MG63 (cell line): Measurements from ENCODE around the gene KLRC4. TPM values are rescaled to one million over a fixed set of nuclear protein-coding genes. Genes with fewer than 3 reads are reported as not detected.

Source experiments
- DNase-seq: peaks from one replicate; pipeline ENCODE4 v3.0.0-alpha.2; 2020
- H3K27me3 ChIP-seq: fragments of 250-450 bp; sonication (Bioruptor Pico); 2 replicates; pipeline ENCODE4 v1.5.1; 2020; ENCODE audit warnings: mild to moderate bottlenecking, moderate library complexity
- H3K36me3 ChIP-seq: fragments of 250-450 bp; sonication (Bioruptor Pico); 2 replicates; pipeline ENCODE4 v1.5.1; 2020; ENCODE audit warnings: mild to moderate bottlenecking, moderate library complexity
- H3K4me3 ChIP-seq: fragments of 250-450 bp; sonication (Bioruptor Pico); 2 replicates; pipeline ENCODE4 v1.5.1; 2020; ENCODE audit warnings: mild to moderate bottlenecking, moderate library complexity
- H3K9me3 ChIP-seq: fragments of 250-450 bp; sonication (Bioruptor Pico); 2 replicates; pipeline ENCODE4 v1.5.1; 2020; ENCODE audit warnings: mild to moderate bottlenecking, moderate library complexity
- total RNA-seq: library from RNA; depleted of rRNA; stranded (reverse); fragments of >200 nt; shearing (Covaris generic); gene quantifications from 2 replicates; pipeline ENCODE4 v1.2.3, GENCODE V29; 2014; ENCODE audit warnings: low replicate concordance; rRNA removed

KLRC4 gene
- total RNA-seq, 1 experiment from 2014 or later = not detected

DNA sequence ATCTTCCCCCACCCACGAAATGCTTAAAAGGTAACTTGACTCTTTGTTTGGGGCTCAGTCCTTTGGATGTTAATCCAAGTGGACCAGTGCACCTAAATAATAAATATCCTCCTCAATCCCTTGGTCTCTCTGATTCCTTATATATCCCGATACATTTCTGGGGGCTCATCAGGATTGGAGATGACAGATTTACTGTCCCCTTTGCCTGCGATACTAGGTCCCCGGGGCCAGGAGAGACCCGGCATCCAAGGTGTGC lies 46.0 kb downstream of the KLRC4 start:
- H3K4me3 ChIP-seq = peak overlapping the region; percentile 59
- no peak for DNase-seq
- H3K9me3 ChIP-seq = 0 out of 2 replicates have a peak, but pooled peaks cover 2% of the 10 kb centered on the region
- no peaks in the 10 kb centered on the region for H3K27me3 ChIP-seq
- no peaks in the 10 kb centered on the region for H3K36me3 ChIP-seq

DNA sequence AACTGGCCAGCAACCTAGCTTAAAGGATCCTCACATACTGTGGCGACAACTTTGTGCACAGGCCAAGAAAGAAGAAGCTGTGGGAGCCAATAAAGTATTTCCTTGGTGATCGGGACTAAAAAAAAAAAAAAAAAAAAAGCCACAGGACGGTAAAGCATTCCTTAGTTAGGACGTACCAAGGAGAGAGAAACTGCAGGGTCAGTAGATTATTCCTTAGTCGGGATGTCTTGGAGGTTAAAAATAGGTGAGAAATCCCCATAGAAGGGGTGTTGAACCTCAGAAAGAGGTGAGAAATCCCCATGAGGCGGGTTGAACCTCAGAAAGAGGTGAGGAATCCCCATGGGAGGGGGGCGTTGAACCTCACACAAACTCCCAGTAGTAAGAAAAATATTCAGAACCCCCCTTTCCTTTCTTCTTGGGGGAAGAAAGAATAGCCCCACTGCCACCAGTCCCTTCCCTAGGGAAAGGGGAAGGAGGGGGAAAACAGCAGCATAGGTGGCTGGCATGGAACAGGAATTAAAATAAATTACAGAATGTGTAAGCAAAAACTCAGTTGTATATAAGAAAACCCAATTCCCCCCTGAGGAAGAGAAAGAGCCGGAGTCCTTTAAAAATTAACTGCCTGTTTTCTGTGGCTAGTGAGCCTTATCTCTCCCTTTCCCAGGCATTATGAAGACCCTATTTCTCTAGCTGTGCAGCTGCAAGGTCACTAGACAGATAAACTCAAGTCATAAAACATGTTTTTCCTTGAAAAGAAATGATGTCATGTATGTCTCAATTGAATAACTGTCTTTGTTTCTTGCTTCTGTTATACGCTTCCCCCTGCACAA lies 46.5 kb downstream of the KLRC4 start:
- Histone ChIP-seq H3K36me3 (no peaks in the 10 kb centered on the region), H3K27me3 (no peaks in the 10 kb centered on the region), H3K9me3 (no peaks in the 10 kb centered on the region), H3K4me3 (peak overlapping the region; percentile 59)
- DNase-seq = no peak

DNA sequence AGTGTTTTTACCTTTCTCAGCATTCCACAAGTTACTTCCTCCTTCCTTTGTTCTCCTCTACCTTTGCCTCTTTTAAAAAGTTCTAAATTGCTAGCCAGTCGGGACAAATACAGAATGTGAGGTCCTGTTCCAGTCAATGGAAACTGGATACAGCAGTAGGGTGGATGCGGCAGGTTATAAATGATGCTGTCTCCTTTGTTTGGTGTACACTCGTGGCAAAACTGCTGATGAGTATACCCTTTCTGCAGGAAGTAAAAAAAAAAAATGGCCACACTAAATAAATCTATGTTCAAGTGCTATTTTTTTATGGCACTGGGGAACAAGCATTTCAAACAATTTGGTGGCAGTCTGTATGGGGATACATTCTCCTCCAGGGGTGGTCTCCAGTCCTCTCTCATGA lies 47.2 kb downstream of the KLRC4 start:
- no peak overlapping the region for H3K4me3 ChIP-seq
- DNase-seq = no peak
- no peaks in the 10 kb centered on the region for H3K9me3 ChIP-seq
- no peaks in the 10 kb centered on the region for H3K36me3 ChIP-seq
- H3K27me3 ChIP-seq = no peaks in the 10 kb centered on the region

- H3K9me3 ChIP-seq = no peaks in the 10 kb centered on the region
- no peaks in the 10 kb centered on the region for H3K36me3 ChIP-seq
- DNase-seq = no peak
- no peak overlapping the region for H3K4me3 ChIP-seq
- H3K27me3 ChIP-seq = no peaks in the 10 kb centered on the region
Measured at GRCh38 chr12:10361622-10362021, 47.9 kb downstream of the KLRC4 start.

GRCh38 chr12:10361084-10361483 lies 48.5 kb downstream of the KLRC4 start:
- no peaks in the 10 kb centered on the region for H3K27me3 ChIP-seq
- H3K4me3 ChIP-seq = no peak overlapping the region
- DNase-seq = no peak
- H3K9me3 ChIP-seq = no peaks in the 10 kb centered on the region
- no peaks in the 10 kb centered on the region for H3K36me3 ChIP-seq

DNA sequence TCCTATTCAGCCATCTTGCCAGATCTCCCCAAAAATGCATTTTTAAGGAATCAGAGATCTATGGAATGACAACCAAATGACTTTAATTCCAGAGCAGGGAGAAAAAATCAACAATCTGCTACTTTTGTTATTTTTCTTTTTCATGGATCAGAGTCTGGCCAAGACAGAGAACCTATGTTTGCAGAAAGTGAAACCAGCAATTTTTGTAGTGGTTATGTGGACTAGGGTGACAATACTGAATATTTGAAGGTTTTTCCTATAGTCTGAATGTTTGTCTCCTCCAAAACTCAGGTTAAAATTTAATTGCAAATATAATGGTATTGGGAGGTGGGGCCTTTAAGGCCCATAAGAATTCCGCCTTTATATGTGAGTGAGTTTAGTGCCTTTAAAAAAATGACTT lies 50.6 kb downstream of the KLRC4 start:
- H3K9me3 ChIP-seq = no peaks in the 10 kb centered on the region
- DNase-seq = no peak
- H3K36me3 ChIP-seq = no peaks in the 10 kb centered on the region
- no peak overlapping the region for H3K4me3 ChIP-seq
- H3K27me3 ChIP-seq = no peaks in the 10 kb centered on the region

DNA sequence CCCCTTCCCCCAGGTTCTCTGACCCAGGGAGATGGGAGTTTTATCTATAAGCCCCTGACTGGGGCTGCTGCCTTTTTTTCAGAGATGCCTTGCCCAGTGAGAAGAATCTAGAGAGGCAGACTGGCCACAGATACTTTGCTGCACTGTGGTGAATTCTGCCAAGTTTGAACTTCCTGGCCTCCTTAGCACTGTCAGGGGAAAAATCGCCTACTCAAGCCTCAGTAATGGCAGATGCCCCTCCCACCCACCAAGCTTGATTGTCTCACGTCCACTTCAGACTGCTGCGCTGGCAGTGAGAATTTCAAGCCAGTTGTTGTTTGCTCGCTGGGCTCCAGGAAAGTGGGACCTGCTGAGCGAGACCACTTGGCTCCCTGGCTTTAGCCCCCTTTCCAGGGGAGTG lies 51.4 kb downstream of the KLRC4 start:
- H3K27me3 ChIP-seq = no peaks in the 10 kb centered on the region
- H3K9me3 ChIP-seq = no peaks in the 10 kb centered on the region
- no peak for DNase-seq
- no peak overlapping the region for H3K4me3 ChIP-seq
- H3K36me3 ChIP-seq = no peaks in the 10 kb centered on the region

Other genes starting within 250 kb of the KLRC4 start
- 8.6 and 15.3 TPM in 2 replicates for gene OLR1, start 237.6 kb downstream of the KLRC4 start, total RNA-seq
- not detected in 2 replicates for gene TMEM52B, start 230.7 kb downstream of the KLRC4 start, total RNA-seq
- 29.2 and 29.7 TPM in 2 replicates for gene GABARAPL1, start 196.9 kb downstream of the KLRC4 start, total RNA-seq
- gene KLRD1, start 101.9 kb downstream of the KLRC4 start, total RNA-seq = not detected in 2 replicates
- not detected in 2 replicates for gene KLRK1, start 19.7 kb downstream of the KLRC4 start, total RNA-seq
- gene KLRC3, start 10.8 kb upstream of the KLRC4 start, total RNA-seq = not detected in 2 replicates
- not detected in 2 replicates for gene KLRC2, start 26.3 kb upstream of the KLRC4 start, total RNA-seq
- gene KLRC1, start 43.6 kb upstream of the KLRC4 start, total RNA-seq = not detected in 2 replicates
- 1.8 and 4.8 TPM in 2 replicates for gene EIF2S3B, start 96.1 kb upstream of the KLRC4 start, total RNA-seq
- 39.7 and 42.7 TPM in 2 replicates for gene MAGOHB, start 203.9 kb upstream of the KLRC4 start, total RNA-seq